ENCODE results near the gene HLA-DRB5.

- TF ChIP-seq CTCF (IDR thresholded peaks at IDR 0.05; ENCODE audit: borderline replicate concordance, extremely low read depth, low read length, poor library complexity, severe bottlenecking) (no peak), EZH2 (IDR thresholded peaks at IDR 0.05; ENCODE audit: borderline replicate concordance, low read depth, low read length, severe bottlenecking) (no peak)
Observed at GRCh38 chr6:32568561-32568960, 38.5 kb upstream of the HLA-DRB5 start.

Measured in DND-41 (cell line).